ENCODE data around the gene PDCD6IP.
"Not testable (repeated sequence)": the region's sequence is repeated elsewhere in the genome, so short reads cannot be mapped to it uniquely, and the experiment has no call there.

PDCD6IP gene

GRCh38 chr3:33795856-33796536, 2.4 kb upstream of the PDCD6IP start:
- DNase-seq, result no peak

GRCh38 chr3:33798113-33798417, 365 bp upstream of the PDCD6IP start:
- DNase-seq, result peak in 1 of 2 experiments; percentile 85

GRCh38 chr3:33799202-33799551, 747 bp downstream of the PDCD6IP start:
- DNase-seq, result no peak

- DNase-seq, result no peak
Observed at GRCh38 chr3:33803252-33803651, 4.8 kb downstream of the PDCD6IP start.

- DNase-seq, result no peak
Observed at GRCh38 chr3:33803894-33804526, 5.6 kb downstream of the PDCD6IP start.

GRCh38 chr3:33807191-33807590, 8.8 kb downstream of the PDCD6IP start:
- no peak for DNase-seq

GRCh38 chr3:33808559-33808958, 10.1 kb downstream of the PDCD6IP start:
- no peak for DNase-seq

- no peak for DNase-seq
Observed at GRCh38 chr3:33810545-33810944, 12.1 kb downstream of the PDCD6IP start.

- DNase-seq, result no peak
Observed at GRCh38 chr3:33821989-33822388, 23.6 kb downstream of the PDCD6IP start.

- no peak for DNase-seq
Observed at GRCh38 chr3:33823821-33824220, 25.4 kb downstream of the PDCD6IP start.

GRCh38 chr3:33825111-33825510, 26.7 kb downstream of the PDCD6IP start:
- DNase-seq, result no peak

GRCh38 chr3:33826206-33826605, 27.8 kb downstream of the PDCD6IP start:
- DNase-seq, result no peak

- DNase-seq, result no peak
Observed at GRCh38 chr3:33826688-33827087, 28.3 kb downstream of the PDCD6IP start.

- DNase-seq, result no peak
Observed at GRCh38 chr3:33829720-33830119, 31.3 kb downstream of the PDCD6IP start.

GRCh38 chr3:33831053-33831452, 32.6 kb downstream of the PDCD6IP start:
- no peak for DNase-seq

GRCh38 chr3:33833408-33834095, 35.1 kb downstream of the PDCD6IP start:
- DNase-seq, result no peak

- no peak for DNase-seq
Observed at GRCh38 chr3:33834096-33834453, 35.6 kb downstream of the PDCD6IP start.

- DNase-seq, result not testable (repeated sequence)
Observed at GRCh38 chr3:33837182-33837581, 38.8 kb downstream of the PDCD6IP start.

- no peak for DNase-seq
Observed at GRCh38 chr3:33839283-33839682, 40.9 kb downstream of the PDCD6IP start.

GRCh38 chr3:33840179-33840578, 41.7 kb downstream of the PDCD6IP start:
- DNase-seq, result no peak

GRCh38 chr3:33848624-33849347, 50.4 kb downstream of the PDCD6IP start:
- peak in 1 of 2 experiments; percentile 16 for DNase-seq

- DNase-seq, result not testable (repeated sequence)
Observed at GRCh38 chr3:33850599-33850998, 52.2 kb downstream of the PDCD6IP start.

GRCh38 chr3:33855407-33855806, 57.0 kb downstream of the PDCD6IP start:
- not testable (repeated sequence) for DNase-seq
